Esophagus (tissue), 2 donors: ENCODE data around the gene NDRG4. TPM values are rescaled to one million over a fixed set of nuclear protein-coding genes. Genes with fewer than 3 reads are reported as not detected.
A peak's percentile ranks its signal among the peaks of the same experiment; 100 is the strongest.

ENCODE experiments used
- H3K27ac ChIP-seq, 2 donors: one replicate each; pipeline ENCODE4 v1.5.1; 2013; ENCODE audit warnings: low read depth in 2 of 2, mild to moderate bottlenecking in 2 of 2, inconsistent platforms in 1 of 2, low read length in 1 of 2, moderate library complexity in 1 of 2
- H3K27me3 ChIP-seq, 2 donors: one replicate each; pipeline ENCODE4 v1.6.1; 2013; ENCODE audit warnings: low read length in 2 of 2, control low read depth in 1 of 2, mild to moderate bottlenecking in 1 of 2; ENCODE audit not compliant: insufficient read depth in 2 of 2, control insufficient read depth in 1 of 2
- H3K36me3 ChIP-seq, 2 donors: one replicate each; pipeline ENCODE4 v1.6.1; 2013; ENCODE audit warnings: low read length in 1 of 2; ENCODE audit not compliant: control insufficient read depth in 2 of 2, insufficient read depth in 2 of 2
- H3K4me1 ChIP-seq, 2 donors: one replicate each; pipeline ENCODE4 v1.6.1; 2013; ENCODE audit warnings: low read length in 1 of 2; ENCODE audit not compliant: control insufficient read depth in 2 of 2, insufficient read depth in 2 of 2
- H3K4me3 ChIP-seq, 2 donors: one replicate each; pipeline ENCODE4 v1.5.1; 2013; ENCODE audit warnings: low read length in 2 of 2, mild to moderate bottlenecking in 2 of 2, low read depth in 1 of 2, moderate library complexity in 1 of 2
- H3K9me3 ChIP-seq, 2 donors: one replicate each; pipeline ENCODE4 v1.6.1; 2013; ENCODE audit warnings: mild to moderate bottlenecking in 2 of 2, low read depth in 1 of 2, low read length in 1 of 2, moderate library complexity in 1 of 2; ENCODE audit not compliant: control insufficient read depth in 2 of 2, insufficient read depth in 1 of 2
- WGBS, 2 donors: extraction: QIAGEN DNeasy Blood & Tissue Kit; methylation state at CpG; one replicate each; pipeline ENCODE4 v1.1.7; 2013; 5-methylcytosine and 5-hydroxymethylcytosine counted together
- polyA plus RNA-seq, 2 donors: library from polyadenylated mRNA; stranded (reverse); fragments of 200-250 nt; gene quantifications; one replicate each; pipeline ENCODE4 v1.2.3, GENCODE V29; 2013
- donor health status: healthy with polysubstance abuse.
- donor health status: Bipolar disorder and iron deficiency.

The NDRG4 gene
- polyA plus RNA-seq, 2 donors, result 12.0 to 26.9 TPM

DNA sequence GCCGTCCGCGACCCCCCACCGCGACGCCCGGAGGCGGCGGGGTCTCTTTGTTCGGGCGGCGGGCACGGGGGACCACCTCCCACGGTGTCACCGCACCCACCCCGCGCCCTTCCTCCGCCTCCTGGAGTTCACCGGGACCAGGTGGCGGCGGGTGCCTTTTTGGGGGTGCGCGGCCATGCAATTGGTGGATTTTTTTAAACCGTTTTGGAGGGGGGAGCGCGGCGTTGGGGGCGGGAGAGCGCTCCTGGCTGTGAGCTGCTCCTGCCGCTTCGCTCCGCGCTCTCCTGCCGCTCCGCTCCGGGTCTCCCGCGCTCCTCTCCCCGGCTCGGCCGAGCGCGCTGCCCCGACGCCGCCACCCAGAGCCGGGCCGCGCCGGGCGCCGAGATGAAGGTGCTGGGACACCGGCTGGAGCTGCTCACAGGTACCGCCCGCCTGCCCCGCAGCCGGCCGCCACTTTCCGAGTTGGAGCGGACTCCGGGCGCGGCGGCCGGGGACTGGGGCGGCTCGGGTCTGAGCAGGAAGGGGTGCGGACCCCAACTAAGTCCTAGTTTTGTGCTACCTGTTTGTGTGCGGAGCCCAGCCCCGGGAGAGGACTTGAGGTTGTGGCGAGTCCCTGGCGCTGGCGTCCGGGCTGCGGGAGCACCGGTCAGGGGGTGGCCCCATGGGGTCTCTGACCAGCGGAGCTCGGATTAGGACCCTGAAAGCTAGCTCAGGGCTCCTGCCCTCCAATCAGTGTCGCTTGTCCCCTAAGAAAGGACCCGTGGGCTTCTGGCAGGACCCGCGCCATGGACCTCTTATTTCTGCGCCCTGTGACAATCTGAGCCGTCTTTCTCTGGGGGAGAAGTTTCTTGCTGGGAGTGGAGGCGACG is 35.7 kb upstream of the NDRG4 start:
- no peak overlapping the region for H3K27ac ChIP-seq
- H3K9me3 ChIP-seq, result no peaks in the 10 kb centered on the region
- peak overlapping the region; percentile 57 to 62 for H3K4me3 ChIP-seq
- WGBS, 2 donors, result 2% methylated on average over 65 to 86 of the region's 86 CpGs
- H3K36me3 ChIP-seq, result no peaks in the 10 kb centered on the region
- peaks cover 0 to 8% of the 10 kb centered on the region in 2 donors for H3K27me3 ChIP-seq
- H3K4me1 ChIP-seq, result peaks cover 3% of the 10 kb centered on the region in 2 donors

DNA sequence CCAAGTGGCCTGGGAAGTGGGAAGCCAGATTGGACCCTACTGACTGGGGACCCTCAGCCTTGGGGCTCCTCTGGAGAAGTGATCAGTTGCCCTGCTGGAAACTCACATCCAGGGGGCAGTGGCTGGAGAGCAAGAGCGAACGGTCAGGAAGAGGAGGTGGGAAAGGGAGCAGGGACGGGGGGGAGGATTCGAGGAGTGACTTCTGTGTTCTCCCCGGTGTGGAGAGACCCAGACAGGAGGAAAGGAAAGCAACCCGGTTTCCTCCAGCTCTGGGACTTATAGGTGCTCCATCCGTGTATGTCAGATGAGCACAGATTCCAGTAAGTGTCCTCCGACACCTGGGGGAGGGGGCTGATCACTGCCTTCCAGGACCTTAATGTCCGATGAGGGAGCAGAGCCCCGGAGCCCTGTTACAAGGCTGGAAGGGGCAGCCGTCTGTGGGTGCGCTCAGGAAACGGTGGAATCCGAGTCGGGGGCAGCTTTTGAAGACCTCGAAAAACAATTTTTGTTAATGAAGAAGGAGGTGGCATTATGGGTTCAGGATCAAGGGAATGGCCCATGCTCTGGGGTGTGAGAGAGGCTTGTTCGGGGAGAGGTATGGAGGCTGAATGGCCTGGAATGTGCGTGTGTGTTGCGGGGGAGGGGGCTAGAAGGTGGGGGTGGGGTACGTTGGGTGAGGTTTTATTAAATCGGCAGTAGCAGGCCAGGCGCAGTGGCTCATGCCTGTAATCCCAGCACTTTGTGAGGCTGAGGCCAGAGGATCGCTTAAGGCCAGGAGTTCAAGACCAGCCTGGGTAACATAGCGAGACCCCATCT is 34.8 kb upstream of the NDRG4 start:
- no peak overlapping the region for H3K27ac ChIP-seq
- peak overlapping the region; percentile 57 to 62 for H3K4me3 ChIP-seq
- WGBS, 2 donors, result 15 to 19% methylated on average over 24 of the region's 24 CpGs
- no peaks in the 10 kb centered on the region for H3K36me3 ChIP-seq
- H3K9me3 ChIP-seq, result no peaks in the 10 kb centered on the region
- peaks cover 0 to 8% of the 10 kb centered on the region in 2 donors for H3K27me3 ChIP-seq
- peaks cover 3% of the 10 kb centered on the region in 2 donors for H3K4me1 ChIP-seq

DNA sequence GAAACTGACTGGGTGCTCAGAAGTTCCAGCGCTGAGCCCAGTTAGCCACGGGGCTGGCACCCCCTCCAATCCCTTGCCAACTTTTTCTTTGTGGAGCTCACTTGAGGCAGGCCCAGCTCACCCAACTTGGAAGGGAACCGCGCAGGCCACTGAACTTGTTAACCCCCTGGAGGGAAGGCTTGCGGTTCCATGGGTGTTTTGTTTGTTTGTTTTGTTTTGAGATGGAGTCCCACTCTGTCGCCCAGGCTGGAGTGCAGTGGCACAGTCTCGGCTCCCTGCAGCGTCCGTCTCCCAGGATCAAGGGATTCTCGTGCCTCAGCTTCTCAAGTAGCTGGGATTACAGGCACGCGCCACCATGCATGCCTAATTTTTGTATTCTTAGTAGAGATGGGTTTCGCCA is 34.1 kb upstream of the NDRG4 start:
- 81 to 85% methylated on average over 13 of the region's 13 CpGs for WGBS, 2 donors
- no peak overlapping the region for H3K27ac ChIP-seq

DNA sequence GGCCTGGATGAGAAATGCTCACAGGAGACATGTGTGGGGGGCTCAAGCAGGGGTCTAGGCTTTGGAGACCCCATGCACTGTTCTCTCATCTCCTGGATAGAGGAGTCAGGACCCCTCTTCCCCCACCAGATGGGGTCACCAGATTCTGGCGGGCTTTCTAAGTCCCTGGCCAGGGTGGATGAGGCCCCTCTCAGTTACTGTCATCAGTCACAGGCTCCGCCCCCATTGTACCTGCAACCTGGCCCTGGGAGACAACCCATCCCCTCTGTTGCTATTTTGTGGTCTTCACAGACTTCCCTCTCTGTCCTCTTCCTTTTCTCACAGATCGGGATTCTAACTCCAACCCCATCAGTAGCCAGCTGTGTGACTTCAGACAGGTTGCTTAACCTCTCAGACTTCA is 33.5 kb upstream of the NDRG4 start:
- Histone ChIP-seq H3K4me1 (peaks cover 3% of the 10 kb centered on the region in 2 donors), H3K27ac (no peak overlapping the region), H3K4me3 (no peak overlapping the region), H3K9me3 (no peaks in the 10 kb centered on the region), H3K27me3 (peaks cover 0 to 8% of the 10 kb centered on the region in 2 donors), H3K36me3 (no peaks in the 10 kb centered on the region)
- 80 to 91% methylated on average over 3 of the region's 3 CpGs for WGBS, 2 donors

More for the DNA sequence above, 34.1 kb upstream of the NDRG4 start:
- peaks cover 0 to 8% of the 10 kb centered on the region in 2 donors for H3K27me3 ChIP-seq
- H3K4me3 ChIP-seq, result no peak overlapping the region
- H3K36me3 ChIP-seq, result no peaks in the 10 kb centered on the region
- H3K4me1 ChIP-seq, result peaks cover 3% of the 10 kb centered on the region in 2 donors
- H3K9me3 ChIP-seq, result no peaks in the 10 kb centered on the region

DNA sequence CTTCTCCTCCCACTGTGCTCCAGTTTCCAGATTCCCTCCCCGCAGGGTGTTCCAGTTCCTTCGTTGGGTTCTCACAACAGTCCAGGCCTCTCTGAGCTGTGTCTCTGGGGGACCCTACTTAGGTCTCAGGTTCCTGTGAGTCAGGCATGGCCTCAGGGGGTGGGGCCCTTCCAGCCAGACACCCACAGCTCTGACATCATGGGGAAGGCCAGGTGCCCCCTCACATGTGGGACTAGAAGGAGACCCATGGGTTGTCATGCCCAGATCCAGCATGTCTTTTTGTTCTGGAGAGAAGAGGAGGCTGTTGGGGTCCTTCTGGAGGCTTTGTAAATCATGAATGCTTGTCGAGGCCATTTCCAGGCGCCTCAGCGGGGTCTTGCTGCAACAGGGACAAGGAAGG is 32.0 kb upstream of the NDRG4 start:
- 90 to 93% methylated on average over 5 of the region's 5 CpGs for WGBS, 2 donors
- H3K9me3 ChIP-seq, result no peaks in the 10 kb centered on the region
- H3K36me3 ChIP-seq, result no peaks in the 10 kb centered on the region
- peaks cover 0 to 11% of the 10 kb centered on the region in 2 donors for H3K27me3 ChIP-seq
- peaks cover 3% of the 10 kb centered on the region in 2 donors for H3K4me1 ChIP-seq
- no peak overlapping the region for H3K4me3 ChIP-seq
- no peak overlapping the region for H3K27ac ChIP-seq

DNA sequence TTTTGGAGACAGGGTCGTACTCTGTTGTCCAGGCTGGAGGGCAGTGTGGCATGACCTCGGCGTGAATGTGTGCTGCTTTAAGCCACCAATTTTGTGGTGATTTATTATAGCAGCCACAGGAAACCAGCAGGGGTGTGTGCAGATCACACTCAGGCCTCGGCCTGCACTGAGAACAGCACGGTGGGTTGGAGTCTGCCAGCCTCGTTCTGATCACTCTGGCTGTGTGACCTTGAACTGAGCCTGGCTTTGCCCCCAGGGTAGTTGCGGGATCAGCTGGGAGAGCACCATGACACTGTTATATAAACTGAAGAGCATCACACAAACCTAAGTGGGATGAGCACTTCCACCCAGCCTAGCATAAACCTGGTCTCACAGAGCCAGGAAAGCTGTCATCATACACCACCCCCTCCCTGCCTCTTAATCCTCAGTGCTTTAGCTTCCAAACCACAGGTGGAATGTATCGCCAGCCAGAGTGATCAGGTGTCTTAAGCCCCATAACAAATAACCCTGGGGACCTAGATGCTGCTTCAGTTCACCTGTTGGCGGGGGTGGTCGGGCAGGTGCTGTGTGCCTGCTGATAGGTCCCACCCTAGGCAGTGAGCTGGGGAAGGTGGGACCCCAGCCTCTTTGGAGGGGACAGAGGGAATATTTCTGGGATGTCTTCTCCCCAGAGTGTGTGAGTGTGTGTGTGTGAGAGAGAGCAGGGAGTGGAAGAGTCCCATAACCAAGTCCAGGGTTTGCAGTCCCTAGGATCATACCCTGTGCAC is 28.6 kb upstream of the NDRG4 start:
- Histone ChIP-seq H3K4me1 (no peaks in the 10 kb centered on the region), H3K27ac (no peak overlapping the region), H3K27me3 (peaks cover 0 to 3% of the 10 kb centered on the region in 2 donors), H3K36me3 (no peaks in the 10 kb centered on the region), H3K9me3 (no peaks in the 10 kb centered on the region), H3K4me3 (no peak overlapping the region)
- 52 to 61% methylated on average over 10 of the region's 10 CpGs for WGBS, 2 donors

DNA sequence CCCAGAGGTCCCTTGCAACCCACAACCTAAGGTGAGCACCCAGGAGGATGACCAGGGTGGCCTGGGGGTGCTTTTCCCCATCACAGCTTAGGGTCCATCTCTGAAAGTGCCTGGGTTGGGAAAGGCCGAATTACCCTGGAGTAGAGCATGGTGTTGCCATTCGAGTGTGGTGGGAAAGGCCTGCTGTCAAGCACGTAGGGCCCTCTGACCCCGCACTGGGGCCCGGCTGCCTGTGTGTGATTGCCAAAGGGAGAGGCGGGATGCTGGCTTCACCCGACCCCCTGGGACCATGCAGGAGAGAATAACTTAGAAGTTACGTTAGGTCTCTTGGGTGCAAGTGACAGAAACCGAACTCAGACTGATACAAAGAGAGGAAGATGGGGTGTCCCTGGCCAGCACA is 27.7 kb upstream of the NDRG4 start:
- no peaks in the 10 kb centered on the region for H3K9me3 ChIP-seq
- H3K4me3 ChIP-seq, result no peak overlapping the region
- H3K27ac ChIP-seq, result no peak overlapping the region
- H3K27me3 ChIP-seq, result peaks cover 0 to 3% of the 10 kb centered on the region in 2 donors
- 86 to 91% methylated on average over 9 of the region's 9 CpGs for WGBS, 2 donors
- no peaks in the 10 kb centered on the region for H3K36me3 ChIP-seq
- no peaks in the 10 kb centered on the region for H3K4me1 ChIP-seq

DNA sequence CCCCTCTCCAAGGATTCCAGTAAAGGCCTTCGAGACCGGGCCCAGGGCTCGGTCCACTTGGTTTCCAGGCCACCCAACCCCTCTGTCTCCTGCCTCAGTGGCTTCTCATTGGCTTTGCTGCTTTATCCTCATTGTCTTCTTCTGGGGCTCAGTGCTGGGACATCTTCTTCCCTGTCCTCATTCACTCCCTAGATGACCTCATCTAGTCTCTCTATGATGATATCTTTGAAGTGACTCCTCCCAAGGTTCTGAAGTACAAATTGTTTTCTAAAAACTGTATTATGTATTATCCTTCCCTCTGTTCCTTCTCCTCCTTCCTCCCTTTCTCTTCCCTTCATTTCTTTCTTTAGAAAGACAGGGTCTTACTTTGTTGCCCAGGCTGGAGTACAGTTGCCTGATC is 27.1 kb upstream of the NDRG4 start:
- no peak overlapping the region for H3K4me3 ChIP-seq
- 94 to 100% methylated on average over 3 of the region's 3 CpGs for WGBS, 2 donors
- peaks cover 0 to 3% of the 10 kb centered on the region in 2 donors for H3K27me3 ChIP-seq
- no peaks in the 10 kb centered on the region for H3K9me3 ChIP-seq
- no peaks in the 10 kb centered on the region for H3K36me3 ChIP-seq
- no peaks in the 10 kb centered on the region for H3K4me1 ChIP-seq
- no peak overlapping the region for H3K27ac ChIP-seq

DNA sequence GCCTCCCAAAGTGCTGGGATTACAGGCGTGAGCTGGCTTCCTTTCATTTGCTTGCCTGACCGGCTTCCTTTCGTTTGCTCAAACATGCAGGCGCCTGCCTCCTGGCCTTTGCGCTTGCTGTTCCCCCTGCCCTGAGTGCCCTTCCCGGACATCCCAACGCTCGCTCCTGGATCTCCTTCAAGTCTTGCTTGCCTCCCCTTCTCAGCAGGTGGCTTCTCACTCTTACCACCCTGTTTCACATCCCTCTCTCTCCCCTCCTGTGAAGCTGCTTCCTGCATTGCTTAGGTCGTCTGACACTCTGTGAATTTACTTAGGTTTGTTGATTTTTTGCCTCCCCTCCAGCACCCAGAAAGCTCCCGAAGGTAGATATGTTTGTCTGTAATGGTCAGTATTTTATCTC is 25.6 kb upstream of the NDRG4 start:
- Histone ChIP-seq H3K27me3 (peaks cover 0 to 3% of the 10 kb centered on the region in 2 donors), H3K4me3 (no peak overlapping the region), H3K9me3 (no peaks in the 10 kb centered on the region), H3K4me1 (no peaks in the 10 kb centered on the region), H3K36me3 (no peaks in the 10 kb centered on the region), H3K27ac (no peak overlapping the region)
- WGBS, 2 donors, result 60 to 64% methylated on average over 10 of the region's 10 CpGs
